ENCODE data around the gene KRTAP10-12.

DNA sequence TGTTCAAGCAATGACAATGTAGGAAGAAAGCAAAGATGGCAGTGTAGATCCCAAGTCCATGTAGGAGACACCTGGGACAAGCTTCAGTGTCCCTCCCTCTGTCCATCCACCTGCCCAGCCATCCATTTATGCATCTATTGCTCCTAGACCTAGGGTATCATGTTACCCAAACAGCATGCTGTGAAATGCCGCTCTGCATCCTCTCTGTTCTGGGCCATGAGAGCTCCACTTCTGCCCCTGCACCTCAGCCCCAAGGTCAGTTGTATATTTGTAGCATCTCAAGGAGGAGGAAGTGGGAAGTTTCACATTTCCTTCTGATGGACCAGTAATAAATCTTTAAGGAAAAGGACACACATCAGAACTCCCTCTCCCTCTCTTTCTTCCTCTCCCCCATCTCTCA, 42.3 kb downstream of the KRTAP10-12 start:
- TF ChIP-seq CTCF (IDR thresholded peaks at IDR 0.05), result no peak
- no peak for TF ChIP-seq POLR2A (IDR thresholded peaks at IDR 0.05)
- no peak for TF ChIP-seq POLR2AphosphoS5 (IDR thresholded peaks at IDR 0.05)

All from prostate gland (tissue), 2 donors.